Ishikawa (cell line): ENCODE measurements around the gene TIMM44.

Source experiments
- CREB1 ChIP-seq: IDR thresholded peaks from 2 replicates; pipeline ENCODE4 v1.6.1; 2012; ENCODE audit warnings: low read depth
- EP300 ChIP-seq: IDR thresholded peaks from 2 replicates; pipeline ENCODE4 v1.6.1; 2012; ENCODE audit warnings: borderline replicate concordance
- NFIC ChIP-seq: IDR thresholded peaks from 2 replicates; pipeline ENCODE4 v1.6.1; 2012
- RAD21 ChIP-seq: IDR thresholded peaks from 2 replicates; pipeline ENCODE4 v1.6.1; 2012; ENCODE audit warnings: low read depth
- TEAD4 ChIP-seq: IDR thresholded peaks from 2 replicates; pipeline ENCODE4 v1.6.1; 2012
- YY1 ChIP-seq: IDR thresholded peaks from 2 replicates; pipeline ENCODE4 v1.6.1; 2012; ENCODE audit warnings: low read depth
- TF ChIP-seq, protein P1 (sequence below): IDR thresholded peaks from 2 replicates; pipeline ENCODE4 v1.6.1; 2012
- TF ChIP-seq, protein P2 (sequence below): IDR thresholded peaks from 2 replicates; pipeline ENCODE4 v1.6.1; 2012; ENCODE audit warnings: low read depth, mild to moderate bottlenecking

DNA sequence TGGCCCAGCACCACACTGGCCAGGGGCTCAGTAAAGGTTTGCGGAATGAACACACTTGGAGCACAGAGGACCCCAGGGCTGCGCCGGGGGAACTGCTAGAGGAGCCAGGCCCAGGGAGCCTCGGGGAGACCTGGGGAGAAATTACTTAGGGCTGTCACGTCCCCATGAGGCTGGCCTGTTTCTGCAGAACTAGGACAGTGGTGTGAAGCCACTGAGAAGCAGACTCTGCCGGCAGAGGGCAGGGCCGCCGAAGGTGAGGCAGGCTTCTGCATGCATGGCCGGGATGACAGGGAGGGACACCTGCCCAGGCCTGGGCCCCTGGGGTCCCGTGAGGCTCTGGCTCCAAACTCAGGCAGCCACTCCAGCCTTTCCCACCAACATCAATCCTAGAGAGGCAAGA is 35.5 kb upstream of the TIMM44 start:
- TF ChIP-seq CREB1 (no peak), YY1 (no peak), EP300 (no peak), TEAD4 (no peak), NFIC (no peak), RAD21 (no peak)
- TF ChIP-seq, protein P1, sequence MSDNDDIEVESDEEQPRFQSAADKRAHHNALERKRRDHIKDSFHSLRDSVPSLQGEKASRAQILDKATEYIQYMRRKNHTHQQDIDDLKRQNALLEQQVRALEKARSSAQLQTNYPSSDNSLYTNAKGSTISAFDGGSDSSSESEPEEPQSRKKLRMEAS, result no peak
- TF ChIP-seq, protein P2, sequence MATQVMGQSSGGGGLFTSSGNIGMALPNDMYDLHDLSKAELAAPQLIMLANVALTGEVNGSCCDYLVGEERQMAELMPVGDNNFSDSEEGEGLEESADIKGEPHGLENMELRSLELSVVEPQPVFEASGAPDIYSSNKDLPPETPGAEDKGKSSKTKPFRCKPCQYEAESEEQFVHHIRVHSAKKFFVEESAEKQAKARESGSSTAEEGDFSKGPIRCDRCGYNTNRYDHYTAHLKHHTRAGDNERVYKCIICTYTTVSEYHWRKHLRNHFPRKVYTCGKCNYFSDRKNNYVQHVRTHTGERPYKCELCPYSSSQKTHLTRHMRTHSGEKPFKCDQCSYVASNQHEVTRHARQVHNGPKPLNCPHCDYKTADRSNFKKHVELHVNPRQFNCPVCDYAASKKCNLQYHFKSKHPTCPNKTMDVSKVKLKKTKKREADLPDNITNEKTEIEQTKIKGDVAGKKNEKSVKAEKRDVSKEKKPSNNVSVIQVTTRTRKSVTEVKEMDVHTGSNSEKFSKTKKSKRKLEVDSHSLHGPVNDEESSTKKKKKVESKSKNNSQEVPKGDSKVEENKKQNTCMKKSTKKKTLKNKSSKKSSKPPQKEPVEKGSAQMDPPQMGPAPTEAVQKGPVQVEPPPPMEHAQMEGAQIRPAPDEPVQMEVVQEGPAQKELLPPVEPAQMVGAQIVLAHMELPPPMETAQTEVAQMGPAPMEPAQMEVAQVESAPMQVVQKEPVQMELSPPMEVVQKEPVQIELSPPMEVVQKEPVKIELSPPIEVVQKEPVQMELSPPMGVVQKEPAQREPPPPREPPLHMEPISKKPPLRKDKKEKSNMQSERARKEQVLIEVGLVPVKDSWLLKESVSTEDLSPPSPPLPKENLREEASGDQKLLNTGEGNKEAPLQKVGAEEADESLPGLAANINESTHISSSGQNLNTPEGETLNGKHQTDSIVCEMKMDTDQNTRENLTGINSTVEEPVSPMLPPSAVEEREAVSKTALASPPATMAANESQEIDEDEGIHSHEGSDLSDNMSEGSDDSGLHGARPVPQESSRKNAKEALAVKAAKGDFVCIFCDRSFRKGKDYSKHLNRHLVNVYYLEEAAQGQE, result no peak
